ENCODE measurements around the gene ABTB2. TPM values are rescaled to one million over a fixed set of nuclear protein-coding genes. Genes with fewer than 3 reads are reported as not detected.

The ABTB2 gene
- polyA plus RNA-seq, 1 of the 3 experiments (the other 2 are of a cell fraction) = 7.8 TPM

- TF ChIP-seq CTCF (IDR thresholded peaks at IDR 0.05) (no peak), RAD21 (IDR thresholded peaks at IDR 0.05; ENCODE audit: low read length) (no peak), REST (IDR thresholded peaks at IDR 0.05; ENCODE audit: low read depth, low read length) (no peak), GABPA (IDR thresholded peaks at IDR 0.05; ENCODE audit: low read depth) (no peak), POLR2AphosphoS5 (IDR thresholded peaks at IDR 0.05; ENCODE audit: low read depth, low read length) (no peak)
Measured at GRCh38 chr11:34284811-34285481, 72.9 kb downstream of the ABTB2 start (continued).

GRCh38 chr11:34284156-34284555, 73.7 kb downstream of the ABTB2 start:
- ChIA-PET CTCF (interaction anchor here (0.8 to 5.5 kb wide), 5 partner anchors 17 to 134 kb away, joined by 3 to 38 read pairs (median 3); partner anchors contain the start of gene ABTB2), POLR2A (interaction anchor here (1.0 to 1.7 kb wide), 2 partner anchors 13 to 74 kb away, joined by 4 to 6 read pairs; partner anchors contain the start of gene ABTB2)
- H3F3A ChIP-seq (replicated peaks; ENCODE audit: insufficient read depth) = no peaks in the 10 kb centered on the region
- no peak overlapping the region for H3K4me2 ChIP-seq
- H3K27ac ChIP-seq (ENCODE audit: low read depth in 2 of 2, low read length in 1 of 2) = peak overlapping the region in 1 of 2 experiments; percentile 88; a peak in 2 of 4 replicates
- H3K9me2 ChIP-seq = no peaks in the 10 kb centered on the region
- no peak overlapping the region for H3K4me3 ChIP-seq (ENCODE audit: low read depth in 2 of 2, low read length in 1 of 2)
- H3K79me2 ChIP-seq (ENCODE audit: insufficient read depth) = no peaks in the 10 kb centered on the region
- H3K27me3 ChIP-seq (ENCODE audit: insufficient read depth) = no peaks in the 10 kb centered on the region
- H3K4me1 ChIP-seq (ENCODE audit: control insufficient read depth in 1 of 2, insufficient read depth in 2 of 2, low read depth in 1 of 2, low read length in 1 of 2) = peaks cover 0 to 44% of the 10 kb centered on the region in 2 experiments; a peak in 3 of 4 replicates
- H3K9ac ChIP-seq = no peak overlapping the region
- H4K20me1 ChIP-seq (ENCODE audit: insufficient read depth) = no peaks in the 10 kb centered on the region
- peak; percentile 65 for DNase-seq
- no peaks in the 10 kb centered on the region for H3K9me3 ChIP-seq
- 34% methylated on average over 3 of the region's 3 CpGs for whole genome bisulfite sequencing (ENCODE audit: low lambda C conversion rate)
- H2AFZ ChIP-seq (ENCODE audit: low read depth) = no peak overlapping the region
- no peaks in the 10 kb centered on the region for H3K36me3 ChIP-seq (replicated peaks in 1 of 2; ENCODE audit: control insufficient read depth in 1 of 2, insufficient read depth in 2 of 2, low read length in 1 of 2)
- TF ChIP-seq SIN3A (IDR thresholded peaks at IDR 0.05; ENCODE audit: borderline replicate concordance, low read depth, low read length) (no peak), RFX5 (IDR thresholded peaks at IDR 0.05; ENCODE audit: low read length) (no peak), POLR2AphosphoS5 (IDR thresholded peaks at IDR 0.05; ENCODE audit: low read depth, low read length) (no peak), USF1 (IDR thresholded peaks at IDR 0.05; ENCODE audit: borderline replicate concordance, low read depth) (no peak), RXRA (IDR thresholded peaks at IDR 0.05; ENCODE audit: borderline replicate concordance, low read depth) (no peak), CHD2 (IDR thresholded peaks at IDR 0.05; ENCODE audit: low read length, partially characterized antibody) (peak; percentile 14), MAX (IDR thresholded peaks at IDR 0.05; ENCODE audit: low read depth) (no peak), TCF12 (IDR thresholded peaks at IDR 0.05) (peak; percentile 17; the same call in 1 of the 2 replicates), EP300 (IDR thresholded peaks at IDR 0.05; ENCODE audit: borderline replicate concordance in 1 of 2, low read depth in 1 of 2, low read length in 1 of 2) (peak in 1 of 2 experiments; percentile 85; a peak in 2 of 4 replicates), MEF2A (IDR thresholded peaks at IDR 0.05; ENCODE audit: borderline replicate concordance, low read depth) (no peak), CTCF (IDR thresholded peaks at IDR 0.05) (no peak), RCOR1 (IDR thresholded peaks at IDR 0.05; ENCODE audit: low read length) (peak; percentile 40; the same call in 1 of the 2 replicates), SMC3 (IDR thresholded peaks at IDR 0.05; ENCODE audit: low read depth, low read length) (no peak; the same call in 1 of the 2 replicates), REST (IDR thresholded peaks at IDR 0.05; ENCODE audit: low read depth, low read length) (no peak)

All from SK-N-SH (cell line).